H9 (cell line): ENCODE measurements around the gene CERS6. TPM values are rescaled to one million over a fixed set of nuclear protein-coding genes. Genes with fewer than 3 reads are reported as not detected.

ENCODE experiments used
- DNase-seq: peaks from one replicate; pipeline ENCODE4 v3.0.0-alpha.2; 2017
- H2AFZ ChIP-seq: one replicate; pipeline ENCODE4 v1.6.1; 2013; ENCODE audit warnings: mild to moderate bottlenecking, low read length, control low read depth, moderate library complexity
- H2AK5ac ChIP-seq: 2 replicates; pipeline ENCODE4 v1.6.1; 2013; ENCODE audit warnings: low read length, control low read depth, mixed read lengths; ENCODE audit not compliant: insufficient read length
- H2BK120ac ChIP-seq: one replicate; pipeline ENCODE4 v1.6.1; 2013; ENCODE audit warnings: low read depth, mild to moderate bottlenecking, low read length, control low read depth, inconsistent platforms; ENCODE audit not compliant: poor library complexity, severe bottlenecking
- H2BK12ac ChIP-seq: 2 replicates; pipeline ENCODE4 v1.6.1; 2013; ENCODE audit warnings: low read length, control low read depth, mixed read lengths, low read depth; ENCODE audit not compliant: insufficient read length
- H2BK15ac ChIP-seq: 2 replicates; pipeline ENCODE4 v1.6.1; 2013; ENCODE audit warnings: low read depth, low read length, control low read depth
- H2BK20ac ChIP-seq: one replicate; pipeline ENCODE4 v1.6.1; 2013; ENCODE audit warnings: low read depth, mild to moderate bottlenecking, low read length, control low read depth, inconsistent platforms; ENCODE audit not compliant: poor library complexity, severe bottlenecking
- H2BK5ac ChIP-seq: 2 replicates; pipeline ENCODE4 v1.6.1; 2013; ENCODE audit warnings: low read length, control low read depth, mixed read lengths; ENCODE audit not compliant: insufficient read length
- H3K14ac ChIP-seq: 2 replicates; pipeline ENCODE4 v1.6.1; 2013; ENCODE audit warnings: low read length, control low read depth; ENCODE audit not compliant: insufficient read depth
- H3K18ac ChIP-seq: 2 replicates; pipeline ENCODE4 v1.6.1; 2013; ENCODE audit warnings: low read depth, mild to moderate bottlenecking, mixed read lengths, low read length, control low read depth; ENCODE audit not compliant: insufficient read length
- H3K23ac ChIP-seq: 2 replicates; pipeline ENCODE4 v1.6.1; 2013; ENCODE audit warnings: low read length, control low read depth, mixed read lengths, low read depth; ENCODE audit not compliant: insufficient read length
- H3K23me2 ChIP-seq: 2 replicates; pipeline ENCODE4 v1.6.1; 2013; ENCODE audit warnings: low read depth, mild to moderate bottlenecking, mixed read lengths, low read length, control low read depth; ENCODE audit not compliant: insufficient read length, poor library complexity, severe bottlenecking
- H3K27ac ChIP-seq: 2 replicates; pipeline ENCODE4 v1.5.1; 2013; ENCODE audit warnings: low read length, control low read depth, mixed read lengths, low read depth; ENCODE audit not compliant: insufficient read length
- H3K27me3 ChIP-seq: 2 replicates; pipeline ENCODE4 v1.6.1; 2013; ENCODE audit warnings: low read length, control low read depth, inconsistent platforms; ENCODE audit not compliant: insufficient read depth
- H3K4ac ChIP-seq: 2 replicates; pipeline ENCODE4 v1.6.1; 2013; ENCODE audit warnings: low read depth, mild to moderate bottlenecking, control low read depth, inconsistent platforms, low read length, moderate library complexity
- H3K4me1 ChIP-seq: 2 replicates; pipeline ENCODE4 v1.6.1; 2013; ENCODE audit warnings: low read length, control low read depth, inconsistent platforms; ENCODE audit not compliant: insufficient read depth
- H3K4me2 ChIP-seq: 2 replicates; pipeline ENCODE4 v1.6.1; 2013; ENCODE audit warnings: low read length, control low read depth, mixed read lengths; ENCODE audit not compliant: insufficient read length, insufficient read depth
- H3K56ac ChIP-seq: 2 replicates; pipeline ENCODE4 v1.6.1; 2013; ENCODE audit warnings: low read depth, mild to moderate bottlenecking, mixed read lengths, low read length, control low read depth; ENCODE audit not compliant: insufficient read length
- H3K79me1 ChIP-seq: 2 replicates; pipeline ENCODE4 v1.6.1; 2013; ENCODE audit warnings: low read depth, mild to moderate bottlenecking, moderate library complexity, low read length, control low read depth, inconsistent platforms; ENCODE audit not compliant: insufficient read depth, poor library complexity, severe bottlenecking
- H3K79me2 ChIP-seq: 2 replicates; pipeline ENCODE4 v1.6.1; 2013; ENCODE audit warnings: low read length, control low read depth, inconsistent platforms; ENCODE audit not compliant: insufficient read depth
- H3K9ac ChIP-seq: 2 replicates; pipeline ENCODE4 v1.6.1; 2013; ENCODE audit warnings: low read length, control low read depth, mixed read lengths; ENCODE audit not compliant: insufficient read length; ENCODE audit errors: extremely low read depth
- H3K9me3 ChIP-seq: one replicate; pipeline ENCODE4 v1.6.1; 2013; ENCODE audit warnings: low read depth, low read length, inconsistent platforms; ENCODE audit not compliant: control insufficient read depth
- H3T11ph ChIP-seq: one replicate; pipeline ENCODE4 v1.6.1; 2013; ENCODE audit warnings: mild to moderate bottlenecking, low read length, control low read depth, inconsistent platforms
- H4K20me1 ChIP-seq: one replicate; pipeline ENCODE4 v1.6.1; 2013; ENCODE audit not compliant: control insufficient read depth, insufficient read length, insufficient read depth
- H4K5ac ChIP-seq: 2 replicates; pipeline ENCODE4 v1.6.1; 2013; ENCODE audit warnings: low read depth, mild to moderate bottlenecking, mixed read lengths, low read length, control low read depth; ENCODE audit not compliant: insufficient read length
- H4K8ac ChIP-seq: replicated peaks from 2 replicates; pipeline ENCODE4 v1.6.1; 2013; ENCODE audit warnings: low read length, control low read depth, mixed read lengths, low read depth; ENCODE audit not compliant: insufficient read length
- H4K91ac ChIP-seq: 2 replicates; pipeline ENCODE4 v1.6.1; 2013; ENCODE audit warnings: low read depth, mild to moderate bottlenecking, moderate library complexity, mixed read lengths, low read length, control low read depth; ENCODE audit not compliant: insufficient read length
- H3K27ac Mint-ChIP-seq, 3 experiments: 2 replicates in 2 of 3; 3 replicates in 1 of 3; pipeline ENCODE4 v1.8.0; 2020 to 2021; ENCODE audit warnings: mixed read lengths in 3 of 3, mild to moderate bottlenecking in 1 of 3, moderate library complexity in 1 of 3
- H3K27me3 Mint-ChIP-seq: 2 replicates; pipeline ENCODE4 v1.8.0; 2021; ENCODE audit warnings: low read depth, mild to moderate bottlenecking, moderate library complexity, mixed read lengths
- H3K36me3 Mint-ChIP-seq, 3 experiments: 2 replicates in 2 of 3; 3 replicates in 1 of 3; pipeline ENCODE4 v1.8.0; 2020 to 2021; ENCODE audit warnings: low read depth in 3 of 3, mixed read lengths in 3 of 3; ENCODE audit not compliant: insufficient read depth in 1 of 3
- H3K4me1 Mint-ChIP-seq, 2 experiments: 2 replicates each; pipeline ENCODE4 v1.8.0; 2020; ENCODE audit warnings: mixed read lengths in 2 of 2
- H3K4me3 Mint-ChIP-seq, 2 experiments: 2 replicates in 1 of 2; 3 replicates in 1 of 2; pipeline ENCODE4 v1.8.0; 2020 to 2021; ENCODE audit warnings: mild to moderate bottlenecking in 2 of 2, mixed read lengths in 2 of 2, moderate library complexity in 1 of 2
- H3K9me3 Mint-ChIP-seq, 2 experiments: 2 replicates in 1 of 2; 3 replicates in 1 of 2; pipeline ENCODE4 v1.8.0; 2020; ENCODE audit warnings: mild to moderate bottlenecking in 2 of 2, mixed read lengths in 2 of 2, moderate library complexity in 1 of 2
- CTCF ChIP-seq: fragments of 200-600 bp; sonication (generic); conservative IDR thresholded peaks from 3 replicates; pipeline ENCODE4 v1.8.0; 2021; ENCODE audit warnings: antibody characterized with exemption, mild to moderate bottlenecking
- WGBS: extraction: QIAGEN DNeasy Blood & Tissue Kit; methylation state at CpG from one replicate; pipeline ENCODE4 v1.1.7; 2013; ENCODE audit warnings: missing lambda C conversion rate, low lambda C conversion rate, mixed read lengths; ENCODE audit not compliant: insufficient read length; ENCODE audit errors: extremely low coverage; 5-methylcytosine and 5-hydroxymethylcytosine counted together
- total RNA-seq: library from RNA; stranded (reverse); gene quantifications from 2 replicates; pipeline ENCODE4 v1.2.1, GENCODE V29; 2021

The CERS6 gene
- total RNA-seq, 1 experiment from 2014 or later = 17.7 TPM

- Histone ChIP-seq H3K9me3 (no peaks in the 10 kb centered on the region), H2AFZ (no peak overlapping the region), H2BK15ac (no peak overlapping the region), H2BK12ac (no peak overlapping the region), H3T11ph (no peak overlapping the region), H4K20me1 (no peaks in the 10 kb centered on the region), H3K9ac (no peak overlapping the region), H3K27me3 (no peaks in the 10 kb centered on the region), H3K79me1 (no peaks in the 10 kb centered on the region), H3K27ac (no peak overlapping the region), H3K14ac (no peak overlapping the region), H3K56ac (no peak overlapping the region), H3K4ac (no peak overlapping the region), H3K4me1 (no peaks in the 10 kb centered on the region), H3K79me2 (no peaks in the 10 kb centered on the region), H3K23ac (no peak overlapping the region), H3K23me2 (no peaks in the 10 kb centered on the region), H2BK120ac (no peak overlapping the region), H3K18ac (no peak overlapping the region), H4K91ac (no peak overlapping the region), H4K8ac (no peak overlapping the region), H3K4me2 (no peak overlapping the region), H2AK5ac (no peak overlapping the region), H4K5ac (no peak overlapping the region), H2BK5ac (no peak overlapping the region), H2BK20ac (no peak overlapping the region)
- Mint-ChIP-seq H3K27me3 (no peaks in the 10 kb centered on the region), H3K4me3 (no peak overlapping the region), H3K36me3 (no peaks in the 10 kb centered on the region; a peak in 1 of 7 replicates), H3K9me3 (no peaks in the 10 kb centered on the region), H3K27ac (no peak overlapping the region), H3K4me1 (peaks cover 0 to 3% of the 10 kb centered on the region in 2 experiments; a peak in 1 of 4 replicates)
- no peak for TF ChIP-seq CTCF
- WGBS = no CpG with 5 or more reads among the region's 4 CpGs
- DNase-seq = no peak
Measured at GRCh38 chr2:168710754-168711467, 254.8 kb downstream of the CERS6 start.
